GM18951 (cell line): Measurements from ENCODE around the gene IRF7.
"Not testable (repeated sequence)": the region's sequence is repeated elsewhere in the genome, so short reads cannot be mapped to it uniquely, and the experiment has no call there.

Source experiments
- POLR2A ChIP-seq: IDR thresholded peaks from 4 replicates; pipeline ENCODE4 v1.6.1; 2011; ENCODE audit warnings: mild to moderate bottlenecking; ENCODE audit not compliant: insufficient read length, insufficient read depth; ENCODE audit errors: extremely low read depth
- in situ Hi-C: fragments of 300-500 bp; cut with MboI; formaldehyde crosslinking; loops from one replicate; pipeline ENCODE4 v1.12.0; 2022; ENCODE audit warnings: low sequenced_read_pairs, mixed read lengths, inconsistent platforms; ENCODE audit not compliant: unreplicated experiment

The IRF7 gene

GRCh38 chr11:581342-581741 lies 34.4 kb downstream of the IRF7 start:
- no peak for TF ChIP-seq POLR2A
- in situ Hi-C loops: no loop called here

- in situ Hi-C loops: no loop called here
- no peak for TF ChIP-seq POLR2A
These were observed 35.7 kb downstream of the IRF7 start for GRCh38 chr11:579830-580601.

- in situ Hi-C loops: no loop called here
- TF ChIP-seq POLR2A: no peak
These were observed 37.3 kb downstream of the IRF7 start for GRCh38 chr11:578276-579035.

GRCh38 chr11:577611-577894 lies 38.2 kb downstream of the IRF7 start:
- TF ChIP-seq POLR2A: no peak
- in situ Hi-C loops: no loop called here

- in situ Hi-C loops: no loop called here
These were observed 38.7 kb downstream of the IRF7 start for GRCh38 chr11:576811-577610.

GRCh38 chr11:575996-576768 lies 39.6 kb downstream of the IRF7 start, which contains the start of gene PHRF1:
TSS of gene PHRF1 (plus strand) at chr11:576470. CDS start at chr11:581513, 5,043 bp downstream.
- in situ Hi-C loops: no loop called here
- TF ChIP-seq POLR2A: peak; percentile 82

More at GRCh38 chr11:576811-577610, 38.7 kb downstream of the IRF7 start:
- TF ChIP-seq POLR2A: no peak

- no peak for TF ChIP-seq POLR2A
- in situ Hi-C loops: no loop called here
These were observed 40.3 kb downstream of the IRF7 start for GRCh38 chr11:575313-575995.

GRCh38 chr11:574632-575312 lies 41.0 kb downstream of the IRF7 start:
- no peak for TF ChIP-seq POLR2A
- in situ Hi-C loops: no loop called here

GRCh38 chr11:574031-574570 lies 41.6 kb downstream of the IRF7 start:
- in situ Hi-C loops: not testable (repeated sequence)

GRCh38 chr11:573146-573759 lies 42.5 kb downstream of the IRF7 start:
- in situ Hi-C loops: no loop called here
- TF ChIP-seq POLR2A: no peak

GRCh38 chr11:571802-572185 lies 44.0 kb downstream of the IRF7 start:
- TF ChIP-seq POLR2A: no peak
- in situ Hi-C loops: no loop called here
